ENCODE measurements around the gene ALDH1L1.

- no peak for TF ChIP-seq CTCF (IDR thresholded peaks at IDR 0.05)
- TF ChIP-seq FOXK1 (CRISPR knock-in tag; IDR thresholded peaks at IDR 0.05), result no peak
- TF ChIP-seq CBFB (CRISPR knock-in tag; IDR thresholded peaks at IDR 0.05; ENCODE audit: low read depth), result no peak
- TF ChIP-seq ZNF263 (CRISPR knock-in tag; IDR thresholded peaks at IDR 0.05; ENCODE audit: low read depth), result no peak
- no peak for TF ChIP-seq JUN (CRISPR knock-in tag; IDR thresholded peaks at IDR 0.05)
- no peak for TF ChIP-seq CREB1 (CRISPR knock-in tag; IDR thresholded peaks at IDR 0.05)
- no peak for TF ChIP-seq E2F5 (CRISPR knock-in tag; IDR thresholded peaks at IDR 0.05)
- no peak for TF ChIP-seq NR2C2 (CRISPR knock-in tag; IDR thresholded peaks at IDR 0.05)
- no peak for TF ChIP-seq ATF3 (CRISPR knock-in tag; conservative IDR thresholded peaks at IDR 0.05)
- TF ChIP-seq ATF1 (CRISPR knock-in tag; IDR thresholded peaks at IDR 0.05), result no peak
Measured at GRCh38 chr3:126117786-126118185, 62.6 kb downstream of the ALDH1L1 start.
